Esophagus muscularis mucosa (tissue), 4 donors: Measurements from ENCODE around the gene BTRC. TPM values are rescaled to one million over a fixed set of nuclear protein-coding genes. Genes with fewer than 3 reads are reported as not detected.

Experiments
- DNase-seq: peaks from one replicate; pipeline ENCODE4 v3.0.0-alpha.2; 2017; ENCODE audit errors: extremely low spot score
- H3K27ac ChIP-seq, 4 donors: fragments of 200-600 bp; sonication (generic); replicated peaks in 1 of 4; 1 replicate in 3 of 4; 2 replicates in 1 of 4; pipeline ENCODE4 v1.5.1; 2016 to 2019; ENCODE audit warnings: mild to moderate bottlenecking in 1 of 4
- H3K27me3 ChIP-seq, 4 donors: fragments of 200-600 bp; sonication (generic); one replicate each; pipeline versions ENCODE4 v1.5.1 to v1.6.0; 2016 to 2019
- H3K36me3 ChIP-seq, 4 donors: fragments of 200-600 bp; sonication (generic); one replicate each; pipeline ENCODE4 v1.5.1; 2016 to 2019
- H3K4me1 ChIP-seq, 4 donors: fragments of 200-600 bp; sonication (generic); one replicate each; pipeline ENCODE4 v1.5.1; 2016 to 2019
- H3K4me3 ChIP-seq, 4 donors: fragments of 200-600 bp; sonication (generic); 1 replicate in 2 of 4; 2 replicates in 2 of 4; pipeline ENCODE4 v1.5.1; 2016 to 2019; ENCODE audit warnings: mild to moderate bottlenecking in 4 of 4, moderate library complexity in 1 of 4
- H3K9me3 ChIP-seq, 4 donors: fragments of 200-600 bp; sonication (generic); 1 replicate in 3 of 4; 2 replicates in 1 of 4; pipeline ENCODE4 v1.5.1; 2016 to 2019
- CTCF ChIP-seq, 3 experiments: fragments of 200-600 bp in 2 of 3; fragments of 450-650 bp in 1 of 3; sonication (generic) in 2 of 3; IDR thresholded peaks; one replicate each; pipeline ENCODE4 v1.5.1; 2017 to 2019; ENCODE audit warnings: antibody characterized with exemption in 3 of 3, mild to moderate bottlenecking in 2 of 3, moderate library complexity in 1 of 3
- EP300 ChIP-seq: sonication (generic); formaldehyde crosslinking; IDR thresholded peaks from one replicate; pipeline ENCODE4 v1.6.1; 2017; ENCODE audit warnings: antibody characterized with exemption
- POLR2A ChIP-seq: fragments of 450-650 bp; IDR thresholded peaks from one replicate; pipeline ENCODE4 v1.6.1; 2017; ENCODE audit warnings: antibody characterized with exemption, moderate library complexity, mild to moderate bottlenecking, low read depth
- POLR2AphosphoS5 ChIP-seq, 2 donors: sonication (generic); formaldehyde crosslinking; IDR thresholded peaks; one replicate each; pipeline ENCODE4 v1.6.1; 2017; ENCODE audit warnings: antibody characterized with exemption in 2 of 2
- WGBS: methylation state at CpG from one replicate; pipeline ENCODE4 v1.1.5; 2018; 5-methylcytosine and 5-hydroxymethylcytosine counted together
- intact Hi-C: fragments of 100-400 bp; cut with DNase I; formaldehyde crosslinking; loops from one replicate; pipeline ENCODE4 v1.15.1; 2023
- total RNA-seq, 4 donors: library from RNA; depleted of rRNA; stranded (reverse); fragments of >200 nt; gene quantifications; one replicate each; pipeline versions ENCODE4 v1.1.0 to v1.2.1, GENCODE V29; 2016

The BTRC gene
- total RNA-seq, 4 donors from 2014 or later: 10.1 to 20.0 (median 10.4) TPM

GRCh38 chr10:101538446-101538845, 184.5 kb downstream of the BTRC start:
- Histone ChIP-seq H3K36me3 (peaks cover 2 to 62% (median 39%) of the 10 kb centered on the region in 4 donors), H3K27me3 (no peaks in the 10 kb centered on the region), H3K4me1 (no peaks in the 10 kb centered on the region), H3K9me3 (no peaks in the 10 kb centered on the region), H3K4me3 (no peak overlapping the region), H3K27ac (no peak overlapping the region)
- intact Hi-C loops: no loop called here
- WGBS: 86% methylated on average over 2 of the region's 2 CpGs
- no peak for DNase-seq
- TF ChIP-seq CTCF (IDR thresholded peaks at IDR 0.05) (no peak), POLR2AphosphoS5 (IDR thresholded peaks at IDR 0.05) (no peak), EP300 (no peak), POLR2A (no peak)

- Histone ChIP-seq H3K4me1 (peaks cover 0 to 10% (median 9%) of the 10 kb centered on the region in 4 donors), H3K27ac (no peak overlapping the region), H3K9me3 (no peaks in the 10 kb centered on the region), H3K36me3 (peaks cover 0 to 17% (median 11%) of the 10 kb centered on the region in 4 donors), H3K27me3 (no peaks in the 10 kb centered on the region), H3K4me3 (no peak overlapping the region)
- TF ChIP-seq POLR2A: no peak
- DNase-seq: no peak
- intact Hi-C loops: no loop called here
Observed at GRCh38 chr10:101545898-101546297, 191.9 kb downstream of the BTRC start.

- TF ChIP-seq POLR2A: no peak
- peaks cover 20 to 54% (median 49%) of the 10 kb centered on the region in 4 donors for H3K36me3 ChIP-seq
- no peaks in the 10 kb centered on the region for H3K9me3 ChIP-seq
- no CpG with 5 or more reads among the region's 2 CpGs for WGBS
- no peak overlapping the region for H3K4me3 ChIP-seq
- intact Hi-C loops: no loop called here
- H3K27me3 ChIP-seq: no peaks in the 10 kb centered on the region
- no peak for DNase-seq
- H3K4me1 ChIP-seq: peaks cover 0 to 10% (median 9%) of the 10 kb centered on the region in 4 donors
- H3K27ac ChIP-seq: no peak overlapping the region
Observed at GRCh38 chr10:101550965-101551364, 197.0 kb downstream of the BTRC start.

GRCh38 chr10:101552442-101552841, 198.5 kb downstream of the BTRC start:
- DNase-seq: no peak
- no peaks in the 10 kb centered on the region for H3K9me3 ChIP-seq
- H3K36me3 ChIP-seq: peaks cover 20 to 55% (median 49%) of the 10 kb centered on the region in 4 donors
- 97% methylated on average over 3 of the region's 3 CpGs for WGBS
- H3K4me1 ChIP-seq: peaks cover 0 to 10% (median 9%) of the 10 kb centered on the region in 4 donors
- TF ChIP-seq CTCF (IDR thresholded peaks at IDR 0.05) (no peak), EP300 (no peak), POLR2AphosphoS5 (IDR thresholded peaks at IDR 0.05) (no peak), POLR2A (no peak)
- no peak overlapping the region for H3K4me3 ChIP-seq
- intact Hi-C loops: no loop called here
- no peaks in the 10 kb centered on the region for H3K27me3 ChIP-seq
- no peak overlapping the region for H3K27ac ChIP-seq

GRCh38 chr10:101557541-101557940, 203.6 kb downstream of the BTRC start:
- TF ChIP-seq POLR2AphosphoS5 (IDR thresholded peaks at IDR 0.05) (no peak), POLR2A (no peak)
- H3K27ac ChIP-seq: no peak overlapping the region
- intact Hi-C loops: no loop called here

GRCh38 chr10:101558204-101558603, 204.2 kb downstream of the BTRC start:
- H3K27me3 ChIP-seq: peaks cover 0 to 36% (median 0%) of the 10 kb centered on the region in 4 donors
- TF ChIP-seq CTCF (IDR thresholded peaks at IDR 0.05) (no peak), POLR2A (no peak), EP300 (no peak), POLR2AphosphoS5 (IDR thresholded peaks at IDR 0.05) (no peak)
- 50% methylated on average over 1 of the region's 2 CpGs for WGBS
- H3K4me1 ChIP-seq: no peaks in the 10 kb centered on the region
- H3K9me3 ChIP-seq: no peaks in the 10 kb centered on the region
- no peak overlapping the region for H3K27ac ChIP-seq
- H3K36me3 ChIP-seq: peaks cover 8 to 28% (median 24%) of the 10 kb centered on the region in 4 donors
- H3K4me3 ChIP-seq: no peak overlapping the region
- intact Hi-C loops: no loop called here
- DNase-seq: peak; percentile 37

More at GRCh38 chr10:101557541-101557940, 203.6 kb downstream of the BTRC start:
- H3K4me1 ChIP-seq: no peaks in the 10 kb centered on the region
- H3K27me3 ChIP-seq: peaks cover 0 to 29% (median 0%) of the 10 kb centered on the region in 4 donors
- WGBS: 87% methylated on average over 2 of the region's 2 CpGs
- H3K9me3 ChIP-seq: no peaks in the 10 kb centered on the region
- no peak overlapping the region for H3K4me3 ChIP-seq
- peak; percentile 92 for DNase-seq
- H3K36me3 ChIP-seq: peaks cover 12 to 34% (median 30%) of the 10 kb centered on the region in 4 donors
